Fibroblast of lung (primary cell): ENCODE measurements around the gene FAM114A1. TPM values are rescaled to one million over a fixed set of nuclear protein-coding genes. Genes with fewer than 3 reads are reported as not detected.

ENCODE experiments used
- DNase-seq, 2 donors: peaks; one replicate each; pipeline versions ENCODE4 v3.0.0 to v3.0.0-alpha.2; 2010; ENCODE audit warnings: low read depth in 2 of 2
- H2AFZ ChIP-seq: 2 replicates; pipeline ENCODE4 v1.5.1; 2012; ENCODE audit warnings: low read length, control low read depth, inconsistent platforms
- H3K27ac ChIP-seq: 2 replicates; pipeline ENCODE4 v1.5.1; 2011; ENCODE audit warnings: low read length, control low read depth; ENCODE audit not compliant: insufficient read depth
- H3K27me3 ChIP-seq: 2 replicates; pipeline ENCODE4 v1.5.1; 2011; ENCODE audit warnings: mild to moderate bottlenecking, low read length; ENCODE audit not compliant: control insufficient read depth, insufficient read depth
- H3K36me3 ChIP-seq: 2 replicates; pipeline ENCODE4 v1.5.1; 2011; ENCODE audit warnings: low read length; ENCODE audit not compliant: control insufficient read depth, insufficient read depth
- H3K4me1 ChIP-seq: 2 replicates; pipeline ENCODE4 v1.5.1; 2011; ENCODE audit warnings: low read length; ENCODE audit not compliant: control insufficient read depth, insufficient read depth; ENCODE audit errors: extremely low read depth
- H3K4me2 ChIP-seq: 2 replicates; pipeline ENCODE4 v1.5.1; 2011; ENCODE audit warnings: low read length, control low read depth; ENCODE audit not compliant: insufficient read depth; ENCODE audit errors: extremely low read depth
- H3K4me3 ChIP-seq, 4 experiments: fragments of 200-600 bp in 1 of 4; sonication (generic) in 1 of 4; replicated peaks in 1 of 4; 2 replicates each; pipeline ENCODE4 v1.5.1; 2011 to 2016; ENCODE audit warnings: low read length in 4 of 4, low read depth in 3 of 4, mild to moderate bottlenecking in 3 of 4, control low read depth in 2 of 4, inconsistent platforms in 1 of 4, mixed read lengths in 1 of 4; ENCODE audit not compliant: insufficient read depth in 1 of 4; ENCODE audit errors: control extremely low read depth in 1 of 4
- H3K79me2 ChIP-seq: 2 replicates; pipeline ENCODE4 v1.5.1; 2012; ENCODE audit warnings: mild to moderate bottlenecking, low read length, inconsistent platforms; ENCODE audit not compliant: control insufficient read depth, insufficient read depth
- H3K9ac ChIP-seq: 2 replicates; pipeline ENCODE4 v1.5.1; 2011; ENCODE audit warnings: mild to moderate bottlenecking, low read length, control low read depth; ENCODE audit not compliant: insufficient read depth
- H3K9me3 ChIP-seq: 2 replicates; pipeline ENCODE4 v1.5.1; 2012; ENCODE audit warnings: low read depth, low read length; ENCODE audit not compliant: control insufficient read depth, insufficient read depth
- H4K20me1 ChIP-seq: 2 replicates; pipeline ENCODE4 v1.5.1; 2011; ENCODE audit warnings: low read length; ENCODE audit not compliant: control insufficient read depth, insufficient read depth; ENCODE audit errors: extremely low read depth
- EZH2 ChIP-seq: IDR thresholded peaks from 2 replicates; pipeline ENCODE4 v1.5.1; 2012; ENCODE audit warnings: low read length, control low read depth, mild to moderate bottlenecking; ENCODE audit errors: missing control alignments
- polyA plus RNA-seq, 2 donors: library from polyadenylated mRNA; depleted of rRNA in 1 of 2; stranded (reverse) in 1 of 2; unstranded in 1 of 2; fragments of >200 nt; gene quantifications; 2 replicates each; pipeline ENCODE4 v1.2.1, GENCODE V29; 2011 to 2012; ENCODE audit warnings: missing spikeins in 1 of 2
- total RNA-seq: library from RNA; depleted of rRNA; stranded (reverse); fragments of >200 nt; gene quantifications from 2 replicates; pipeline ENCODE4 v1.2.1, GENCODE V29; 2014
- TF ChIP-seq, protein P1 (sequence below), 2 donors: IDR thresholded peaks in 1 of 2; conservative IDR thresholded peaks in 1 of 2; 1 replicate in 1 of 2; 2 replicates in 1 of 2; pipeline ENCODE4 v1.5.1; 2011 to 2012; ENCODE audit warnings: low read length in 2 of 2, control low read depth in 1 of 2, inconsistent platforms in 1 of 2, low read depth in 1 of 2, mild to moderate bottlenecking in 1 of 2

FAM114A1 gene
- total and polyA plus RNA-seq, 2 donors (not counting 1 experiment from before 2014, with no cell fraction given): 296 to 402 TPM

DNA sequence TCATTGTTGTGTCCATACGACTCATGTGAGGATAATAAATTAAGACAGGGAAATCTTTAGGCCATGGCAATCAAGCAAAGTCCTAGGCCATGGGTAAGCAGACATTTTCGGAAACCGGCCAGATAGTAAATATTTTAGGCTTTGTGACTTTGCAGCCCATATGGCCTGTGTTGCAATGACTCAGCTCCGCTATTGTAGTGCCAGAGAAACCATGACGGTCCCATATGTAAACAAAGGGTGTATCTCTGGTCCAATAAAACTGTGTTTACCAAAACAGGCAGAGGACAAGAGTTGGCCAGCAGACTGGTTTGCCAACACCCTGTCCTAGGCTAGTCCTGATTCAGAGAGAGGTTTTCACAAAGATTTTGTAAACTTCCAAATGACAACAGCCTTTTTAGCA, 5.0 kb downstream of the FAM114A1 start:
- peak overlapping the region; percentile 28 for H3K4me2 ChIP-seq
- H3K79me2 ChIP-seq: peaks cover 88% of the 10 kb centered on the region
- H3K27me3 ChIP-seq: no peaks in the 10 kb centered on the region
- no peak for TF ChIP-seq EZH2
- TF ChIP-seq, protein P1, sequence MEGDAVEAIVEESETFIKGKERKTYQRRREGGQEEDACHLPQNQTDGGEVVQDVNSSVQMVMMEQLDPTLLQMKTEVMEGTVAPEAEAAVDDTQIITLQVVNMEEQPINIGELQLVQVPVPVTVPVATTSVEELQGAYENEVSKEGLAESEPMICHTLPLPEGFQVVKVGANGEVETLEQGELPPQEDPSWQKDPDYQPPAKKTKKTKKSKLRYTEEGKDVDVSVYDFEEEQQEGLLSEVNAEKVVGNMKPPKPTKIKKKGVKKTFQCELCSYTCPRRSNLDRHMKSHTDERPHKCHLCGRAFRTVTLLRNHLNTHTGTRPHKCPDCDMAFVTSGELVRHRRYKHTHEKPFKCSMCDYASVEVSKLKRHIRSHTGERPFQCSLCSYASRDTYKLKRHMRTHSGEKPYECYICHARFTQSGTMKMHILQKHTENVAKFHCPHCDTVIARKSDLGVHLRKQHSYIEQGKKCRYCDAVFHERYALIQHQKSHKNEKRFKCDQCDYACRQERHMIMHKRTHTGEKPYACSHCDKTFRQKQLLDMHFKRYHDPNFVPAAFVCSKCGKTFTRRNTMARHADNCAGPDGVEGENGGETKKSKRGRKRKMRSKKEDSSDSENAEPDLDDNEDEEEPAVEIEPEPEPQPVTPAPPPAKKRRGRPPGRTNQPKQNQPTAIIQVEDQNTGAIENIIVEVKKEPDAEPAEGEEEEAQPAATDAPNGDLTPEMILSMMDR (conservative IDR thresholded peaks at IDR 0.05 in 1 of 2, IDR thresholded peaks at IDR 0.05 in 1 of 2; ENCODE audit: low read depth in 1 of 2, low read length in 2 of 2): no peak
- H2AFZ ChIP-seq: no peak overlapping the region
- H3K36me3 ChIP-seq: peaks cover 4% of the 10 kb centered on the region
- peak overlapping the region; percentile 40 for H3K27ac ChIP-seq
- H3K4me1 ChIP-seq: peaks cover 17% of the 10 kb centered on the region
- no peaks in the 10 kb centered on the region for H3K9me3 ChIP-seq
- no peaks in the 10 kb centered on the region for H4K20me1 ChIP-seq
- DNase-seq: peak; percentile 63 to 85
- no peak overlapping the region for H3K4me3 ChIP-seq
- H3K9ac ChIP-seq: no peak overlapping the region

DNA sequence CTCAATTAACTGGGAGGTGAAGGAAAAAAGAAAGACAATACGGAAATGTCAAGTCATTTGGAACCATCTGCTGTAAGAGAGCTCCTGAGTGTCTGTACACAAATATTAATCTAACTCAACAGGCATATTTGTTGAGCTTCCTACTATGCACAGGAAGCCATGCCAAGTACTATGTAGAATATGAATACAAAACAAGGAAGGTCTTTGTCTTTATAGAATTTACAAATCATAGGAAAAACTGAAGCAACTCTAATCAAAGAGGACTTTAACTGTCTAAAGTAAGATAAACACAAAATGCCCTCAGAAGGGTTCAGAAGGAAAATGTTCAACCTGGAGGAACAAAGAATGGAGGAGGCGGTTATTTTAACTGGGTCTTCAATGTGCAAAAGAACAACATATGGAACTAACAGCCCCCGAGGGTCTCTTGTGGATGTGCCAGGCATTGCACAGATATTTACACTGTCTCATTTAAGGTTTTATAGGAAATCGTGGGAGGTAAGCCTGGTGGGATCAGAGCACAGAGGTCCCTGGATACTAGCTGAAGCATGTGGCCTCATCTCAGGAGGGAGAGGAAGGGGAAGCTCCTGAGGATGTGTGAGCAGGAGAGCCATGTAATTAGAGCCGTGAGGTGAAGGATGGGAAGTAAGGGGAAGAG, 5.8 kb downstream of the FAM114A1 start:
- Histone ChIP-seq H3K79me2 (peaks cover 86% of the 10 kb centered on the region), H4K20me1 (no peaks in the 10 kb centered on the region), H3K36me3 (peaks cover 4% of the 10 kb centered on the region), H3K9ac (no peak overlapping the region), H3K9me3 (no peaks in the 10 kb centered on the region), H2AFZ (no peak overlapping the region), H3K4me2 (peak overlapping the region; percentile 46), H3K27ac (peak overlapping the region; percentile 40), H3K4me3 (no peak overlapping the region), H3K27me3 (no peaks in the 10 kb centered on the region), H3K4me1 (peaks cover 17% of the 10 kb centered on the region)
- TF ChIP-seq EZH2: no peak
- TF ChIP-seq, protein P1 (conservative IDR thresholded peaks at IDR 0.05 in 1 of 2, IDR thresholded peaks at IDR 0.05 in 1 of 2; ENCODE audit: low read depth in 1 of 2, low read length in 2 of 2): peak in 1 of 2 donors; percentile 12
- no peak for DNase-seq

DNA sequence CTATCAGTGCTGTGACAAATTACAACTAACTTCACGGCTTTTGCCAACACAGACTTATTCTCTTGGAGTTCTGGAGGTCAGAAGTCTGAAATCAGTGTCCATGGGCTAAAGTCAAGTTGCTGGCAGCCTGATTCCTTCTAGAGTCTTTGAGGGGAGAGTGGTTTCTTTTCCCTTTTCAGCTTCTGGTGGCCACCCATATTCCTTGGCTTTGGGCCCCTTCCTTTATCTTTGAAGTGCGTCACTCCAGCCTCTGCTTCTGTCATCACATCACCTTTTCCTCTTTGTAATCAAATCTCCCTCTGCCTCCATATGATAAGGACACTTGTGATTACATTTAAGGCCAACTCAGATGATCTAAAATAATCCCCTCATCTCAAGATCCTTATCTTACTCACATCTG, 9.0 kb downstream of the FAM114A1 start:
- no peak overlapping the region for H3K4me2 ChIP-seq
- H3K9me3 ChIP-seq: no peaks in the 10 kb centered on the region
- peaks cover 75% of the 10 kb centered on the region for H3K79me2 ChIP-seq
- H3K9ac ChIP-seq: no peak overlapping the region
- H3K27ac ChIP-seq: no peak overlapping the region
- DNase-seq: no peak
- H4K20me1 ChIP-seq: no peaks in the 10 kb centered on the region
- no peaks in the 10 kb centered on the region for H3K27me3 ChIP-seq
- H3K4me3 ChIP-seq: no peak overlapping the region
- TF ChIP-seq, protein P1 (conservative IDR thresholded peaks at IDR 0.05 in 1 of 2, IDR thresholded peaks at IDR 0.05 in 1 of 2; ENCODE audit: low read depth in 1 of 2, low read length in 2 of 2): no peak
- TF ChIP-seq EZH2: no peak
- H3K36me3 ChIP-seq: peaks cover 9% of the 10 kb centered on the region
- H2AFZ ChIP-seq: no peak overlapping the region
- peaks cover 6% of the 10 kb centered on the region for H3K4me1 ChIP-seq
